22Rv1 (cell line): ENCODE data around the gene ZFHX3.

ENCODE experiments used
- CTCF ChIP-seq: fragments of 450-650 bp; IDR thresholded peaks from 2 replicates; pipeline ENCODE4 v1.5.1; 2017; ENCODE audit warnings: mild to moderate bottlenecking
- ZFX ChIP-seq: fragments of 450-650 bp; IDR thresholded peaks from 2 replicates; pipeline ENCODE4 v1.6.1; 2017; ENCODE audit warnings: antibody characterized with exemption, borderline replicate concordance

DNA sequence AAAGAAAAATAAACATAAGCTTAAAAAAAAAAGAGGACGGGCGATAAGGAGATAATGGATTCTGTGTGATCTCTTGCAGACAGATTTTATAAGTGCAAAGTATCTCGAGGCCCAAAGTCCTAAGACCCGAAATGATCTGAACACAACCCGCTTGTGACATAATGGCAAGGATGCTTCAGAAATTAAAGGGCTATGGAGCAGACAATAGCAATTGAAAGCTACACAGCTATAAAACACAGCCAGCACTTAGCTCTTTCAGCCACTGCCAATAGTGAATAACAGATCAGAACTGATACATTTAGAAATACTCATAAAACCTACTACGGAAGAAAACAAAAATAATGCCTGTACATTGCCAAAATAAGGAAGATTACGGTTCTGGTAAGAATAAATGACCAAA is 117.5 kb downstream of the ZFHX3 start:
- TF ChIP-seq CTCF, result no peak
- TF ChIP-seq ZFX, result no peak
